CD4-positive, alpha-beta T cell treated with Interleukin-6 at 100 ng/mL for 8 hours (primary cell): ENCODE data around the gene NT5C1B.
A peak's percentile ranks its signal among the peaks of the same experiment; 100 is the strongest.

Source experiments
- DNase-seq: peaks from one replicate; pipeline ENCODE4 v3.0.0-alpha.2; 2020; ENCODE audit warnings: mixed read lengths, low spot score

NT5C1B gene

GRCh38 chr2:18550433-18550832 is 38.9 kb downstream of the NT5C1B start:
- DNase-seq = no peak

- DNase-seq = no peak
These were observed 40.3 kb downstream of the NT5C1B start for GRCh38 chr2:18549083-18549482.

GRCh38 chr2:18548621-18549020 is 40.7 kb downstream of the NT5C1B start:
- no peak for DNase-seq

GRCh38 chr2:18546567-18546966 is 42.8 kb downstream of the NT5C1B start:
- DNase-seq = no peak

- no peak for DNase-seq
These were observed 44.0 kb downstream of the NT5C1B start for GRCh38 chr2:18545384-18545783.

GRCh38 chr2:18544171-18544570 is 45.2 kb downstream of the NT5C1B start:
- no peak for DNase-seq

GRCh38 chr2:18540872-18541271 is 48.5 kb downstream of the NT5C1B start:
- DNase-seq = no peak

- DNase-seq = no peak
These were observed 52.7 kb downstream of the NT5C1B start for GRCh38 chr2:18536697-18537096.

GRCh38 chr2:18536100-18536499 is 53.3 kb downstream of the NT5C1B start:
- DNase-seq = no peak

- no peak for DNase-seq
These were observed 58.2 kb downstream of the NT5C1B start for GRCh38 chr2:18531194-18531593.

GRCh38 chr2:18527822-18528221 is 61.5 kb downstream of the NT5C1B start:
- no peak for DNase-seq

GRCh38 chr2:18527326-18527725 is 62.0 kb downstream of the NT5C1B start:
- no peak for DNase-seq

GRCh38 chr2:18526429-18526828 is 62.9 kb downstream of the NT5C1B start:
- DNase-seq = no peak

- no peak for DNase-seq
These were observed 63.5 kb downstream of the NT5C1B start for GRCh38 chr2:18525852-18526251.

- no peak for DNase-seq
These were observed 64.1 kb downstream of the NT5C1B start for GRCh38 chr2:18525236-18525635.

GRCh38 chr2:18522484-18523146 is 66.8 kb downstream of the NT5C1B start:
- no peak for DNase-seq

GRCh38 chr2:18520451-18521425 is 68.6 kb downstream of the NT5C1B start:
- peak; percentile 58 for DNase-seq

GRCh38 chr2:18519914-18520450 is 69.4 kb downstream of the NT5C1B start:
- DNase-seq = no peak

- no peak for DNase-seq
These were observed 71.0 kb downstream of the NT5C1B start for GRCh38 chr2:18518116-18519111.

- DNase-seq = no peak
These were observed 72.0 kb downstream of the NT5C1B start for GRCh38 chr2:18517386-18517785.

GRCh38 chr2:18516112-18516511 is 73.3 kb downstream of the NT5C1B start:
- no peak for DNase-seq
